ENCODE measurements around the gene OR9A2. TPM values are rescaled to one million over a fixed set of nuclear protein-coding genes. Genes with fewer than 3 reads are reported as not detected.
A peak's percentile ranks its signal among the peaks of the same experiment; 100 is the strongest.

Gene OR9A2
- polyA plus RNA-seq, 1 experiment = not detected

DNA sequence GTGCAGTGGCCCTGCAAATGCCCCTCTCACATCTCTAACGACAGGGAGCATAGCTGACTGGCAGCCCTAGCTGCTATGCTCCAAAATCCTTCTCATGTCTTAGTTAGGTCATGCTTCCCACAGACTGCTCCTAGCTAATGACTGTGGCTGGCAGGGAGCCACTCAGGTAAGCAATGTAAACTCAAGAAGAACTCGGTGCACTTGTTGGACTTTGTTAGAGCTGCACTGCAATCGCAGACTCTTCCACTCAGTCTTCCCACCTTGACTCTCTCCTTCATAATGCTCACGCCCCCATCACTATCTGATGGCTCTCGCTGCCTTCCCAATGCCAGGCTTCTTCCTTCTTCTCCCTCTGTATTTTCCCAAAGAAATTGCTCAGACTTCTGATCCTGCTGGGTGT lies 24.0 kb downstream of the OR9A2 start:
- ChIA-PET CTCF (interaction anchor here (0.5 to 12.9 kb wide), 24 partner anchors 9 to 698 kb away, joined by 3 to 392 read pairs (median 4); partner anchors contain the start of genes EPHB6 and TAS2R40), POLR2A (no interaction called here)
- TF ChIP-seq, protein P1, sequence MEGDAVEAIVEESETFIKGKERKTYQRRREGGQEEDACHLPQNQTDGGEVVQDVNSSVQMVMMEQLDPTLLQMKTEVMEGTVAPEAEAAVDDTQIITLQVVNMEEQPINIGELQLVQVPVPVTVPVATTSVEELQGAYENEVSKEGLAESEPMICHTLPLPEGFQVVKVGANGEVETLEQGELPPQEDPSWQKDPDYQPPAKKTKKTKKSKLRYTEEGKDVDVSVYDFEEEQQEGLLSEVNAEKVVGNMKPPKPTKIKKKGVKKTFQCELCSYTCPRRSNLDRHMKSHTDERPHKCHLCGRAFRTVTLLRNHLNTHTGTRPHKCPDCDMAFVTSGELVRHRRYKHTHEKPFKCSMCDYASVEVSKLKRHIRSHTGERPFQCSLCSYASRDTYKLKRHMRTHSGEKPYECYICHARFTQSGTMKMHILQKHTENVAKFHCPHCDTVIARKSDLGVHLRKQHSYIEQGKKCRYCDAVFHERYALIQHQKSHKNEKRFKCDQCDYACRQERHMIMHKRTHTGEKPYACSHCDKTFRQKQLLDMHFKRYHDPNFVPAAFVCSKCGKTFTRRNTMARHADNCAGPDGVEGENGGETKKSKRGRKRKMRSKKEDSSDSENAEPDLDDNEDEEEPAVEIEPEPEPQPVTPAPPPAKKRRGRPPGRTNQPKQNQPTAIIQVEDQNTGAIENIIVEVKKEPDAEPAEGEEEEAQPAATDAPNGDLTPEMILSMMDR (IDR thresholded peaks at IDR 0.05; ENCODE audit: insufficient read depth, low read depth, low read length) = no peak
- no peaks in the 10 kb centered on the region for H3K27me3 ChIP-seq (ENCODE audit: control insufficient read depth, insufficient read depth, low read length)
- no peak for DNase-seq (ENCODE audit: low read depth)
- no peak overlapping the region for H3K4me3 ChIP-seq (ENCODE audit: low read depth, low read length)
- H3K36me3 ChIP-seq (ENCODE audit: control insufficient read depth, insufficient read depth, low read length) = no peaks in the 10 kb centered on the region

DNA sequence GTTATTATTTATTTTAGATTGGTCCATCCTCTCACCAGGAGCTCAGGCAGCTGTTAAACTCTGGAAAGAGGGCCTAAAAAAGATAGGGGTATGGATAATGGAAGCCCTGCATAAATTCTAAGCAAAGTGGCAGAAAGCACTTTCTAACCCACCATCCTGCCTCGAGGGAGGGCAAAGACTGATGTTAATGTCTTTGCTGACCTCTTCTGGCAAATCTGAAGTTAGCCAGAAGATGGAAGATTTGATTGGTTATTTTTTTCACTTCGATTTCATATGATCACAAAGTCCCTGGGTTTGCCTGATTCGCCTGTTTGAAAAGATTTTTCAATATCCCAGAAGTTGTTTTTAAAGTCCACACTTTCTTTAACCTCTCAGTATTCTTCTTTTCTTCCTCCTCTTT lies 24.8 kb downstream of the OR9A2 start:
- CTCF ChIA-PET = interaction anchor here (0.7 to 12.9 kb wide), 20 partner anchors 10 to 543 kb away, joined by 3 to 392 read pairs (median 3); partner anchors contain the start of gene TAS2R40

DNA sequence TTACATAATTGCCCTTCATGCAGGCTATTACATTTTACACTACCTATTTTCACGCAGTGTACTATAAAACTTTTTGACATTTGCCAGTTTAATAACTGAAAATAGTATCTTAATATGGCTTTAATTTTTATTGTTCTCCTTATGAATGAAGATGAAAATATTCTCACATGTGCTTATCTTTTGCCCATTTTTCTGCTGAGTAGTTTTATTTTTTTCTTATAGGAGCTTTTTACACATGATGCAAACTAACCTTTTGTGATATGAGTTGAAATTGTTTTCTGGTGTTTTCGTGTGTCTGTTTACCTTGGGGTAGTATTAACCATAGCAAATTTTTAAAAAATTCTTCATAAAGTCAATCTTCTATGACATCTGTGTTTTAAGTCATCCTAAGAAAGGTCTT lies 26.3 kb downstream of the OR9A2 start:
- TF ChIP-seq, protein P1 (IDR thresholded peaks at IDR 0.05; ENCODE audit: insufficient read depth, low read depth, low read length) = no peak
- Histone ChIP-seq H3K27me3 (ENCODE audit: control insufficient read depth, insufficient read depth, low read length) (peaks cover 2% of the 10 kb centered on the region; the same call in 1 of the 2 replicates), H3K36me3 (ENCODE audit: control insufficient read depth, insufficient read depth, low read length) (no peaks in the 10 kb centered on the region), H3K4me3 (ENCODE audit: low read depth, low read length) (no peak overlapping the region)
- CTCF ChIA-PET = interaction anchor here (1.0 to 12.9 kb wide), 5 partner anchors 119 to 219 kb away, joined by 3 to 392 read pairs (median 5); partner anchors contain the start of gene TAS2R40
- no peak for DNase-seq (ENCODE audit: low read depth)
- POLR2A ChIA-PET = no interaction called here

More for the DNA sequence above, 24.8 kb downstream of the OR9A2 start:
- TF ChIP-seq, protein P1 (IDR thresholded peaks at IDR 0.05; ENCODE audit: insufficient read depth, low read depth, low read length) = peak; percentile 29
- POLR2A ChIA-PET = no interaction called here
- H3K27me3 ChIP-seq (ENCODE audit: control insufficient read depth, insufficient read depth, low read length) = peaks cover 2% of the 10 kb centered on the region; the same call in 1 of the 2 replicates
- H3K4me3 ChIP-seq (ENCODE audit: low read depth, low read length) = no peak overlapping the region
- no peak for DNase-seq (ENCODE audit: low read depth)
- H3K36me3 ChIP-seq (ENCODE audit: control insufficient read depth, insufficient read depth, low read length) = no peaks in the 10 kb centered on the region

DNA sequence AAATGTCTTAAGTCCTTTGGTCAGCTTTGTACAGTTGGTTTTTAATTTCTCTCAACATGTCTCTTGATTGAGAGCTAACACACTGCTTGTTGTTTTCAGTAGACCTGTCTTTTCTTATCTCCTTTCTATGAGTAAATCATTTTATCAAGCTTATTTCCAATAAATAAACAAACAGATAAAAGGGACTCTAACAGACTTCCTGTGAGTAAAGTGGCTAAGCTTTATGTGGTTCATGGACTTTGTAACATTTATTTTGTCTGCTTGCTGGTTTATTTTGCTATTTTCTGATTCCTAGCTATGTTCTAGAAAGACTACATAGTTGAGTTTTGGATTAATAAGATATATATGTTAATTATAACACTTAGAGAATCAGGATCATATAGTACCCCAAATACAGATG lies 27.1 kb downstream of the OR9A2 start:
- TF ChIP-seq, protein P1 (IDR thresholded peaks at IDR 0.05; ENCODE audit: insufficient read depth, low read depth, low read length) = no peak
- POLR2A ChIA-PET = no interaction called here
- no peak for DNase-seq (ENCODE audit: low read depth)
- CTCF ChIA-PET = interaction anchor here (0.7 to 1.0 kb wide), 2 partner anchors 146 to 215 kb away, joined by 4 to 5 read pairs; no protein-coding TSS in a partner anchor
- Histone ChIP-seq H3K36me3 (ENCODE audit: control insufficient read depth, insufficient read depth, low read length) (no peaks in the 10 kb centered on the region), H3K27me3 (ENCODE audit: control insufficient read depth, insufficient read depth, low read length) (peaks cover 2% of the 10 kb centered on the region; the same call in 1 of the 2 replicates), H3K4me3 (ENCODE audit: low read depth, low read length) (no peak overlapping the region)

DNA sequence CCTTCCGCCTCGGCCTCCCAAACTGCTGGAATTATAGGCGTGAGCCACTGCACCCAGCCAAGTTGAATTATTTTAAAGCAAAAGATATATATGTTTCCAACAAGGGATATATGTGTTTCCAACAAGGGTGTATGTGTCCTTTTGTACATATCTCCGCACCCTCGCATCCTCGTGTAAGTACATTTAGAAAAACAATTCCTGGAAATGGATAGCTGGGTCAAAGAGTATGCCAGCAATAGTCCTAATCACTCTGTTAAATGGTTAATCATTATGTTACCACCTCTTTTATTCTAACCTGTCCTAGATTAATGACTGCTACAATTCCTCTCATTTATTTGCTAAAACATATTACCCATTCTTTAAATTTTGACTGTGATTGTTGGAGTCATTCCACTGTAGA lies 28.0 kb downstream of the OR9A2 start:
- H3K36me3 ChIP-seq (ENCODE audit: control insufficient read depth, insufficient read depth, low read length) = no peaks in the 10 kb centered on the region
- no peak overlapping the region for H3K4me3 ChIP-seq (ENCODE audit: low read depth, low read length)
- DNase-seq (ENCODE audit: low read depth) = no peak
- ChIA-PET CTCF (interaction anchor here (0.7 to 1.5 kb wide), 5 partner anchors 118 to 216 kb away, joined by 3 to 5 read pairs (median 4); no protein-coding TSS in a partner anchor), POLR2A (no interaction called here)
- TF ChIP-seq, protein P1 (IDR thresholded peaks at IDR 0.05; ENCODE audit: insufficient read depth, low read depth, low read length) = no peak
- peaks cover 2% of the 10 kb centered on the region; the same call in 1 of the 2 replicates for H3K27me3 ChIP-seq (ENCODE audit: control insufficient read depth, insufficient read depth, low read length)

Data from BJ (cell line).